ENCODE measurements around the gene PWP2.
"Not testable (repeated sequence)": the region's sequence is repeated elsewhere in the genome, so short reads cannot be mapped to it uniquely, and the experiment has no call there.

PWP2 gene

GRCh38 chr21:44138039-44138438 is 30.8 kb downstream of the PWP2 start:
- DNase-seq (ENCODE audit: low spot score): not testable (repeated sequence)

- DNase-seq (ENCODE audit: low spot score): not testable (repeated sequence)
These were observed 32.8 kb downstream of the PWP2 start for GRCh38 chr21:44139787-44140551.

- DNase-seq (ENCODE audit: low spot score): not testable (repeated sequence)
These were observed 33.3 kb downstream of the PWP2 start for GRCh38 chr21:44140552-44140932.

- DNase-seq (ENCODE audit: low spot score): not testable (repeated sequence)
These were observed 35.3 kb downstream of the PWP2 start for GRCh38 chr21:44142470-44142869.

GRCh38 chr21:44143380-44143779 is 36.2 kb downstream of the PWP2 start:
- not testable (repeated sequence) for DNase-seq (ENCODE audit: low spot score)

GRCh38 chr21:44143996-44144395 is 36.8 kb downstream of the PWP2 start:
- DNase-seq (ENCODE audit: low spot score): not testable (repeated sequence)

GRCh38 chr21:44144784-44145602 is 37.8 kb downstream of the PWP2 start:
- DNase-seq (ENCODE audit: low spot score): not testable (repeated sequence)

GRCh38 chr21:44145616-44146015 is 38.4 kb downstream of the PWP2 start:
- not testable (repeated sequence) for DNase-seq (ENCODE audit: low spot score)

- not testable (repeated sequence) for DNase-seq (ENCODE audit: low spot score)
These were observed 39.9 kb downstream of the PWP2 start for GRCh38 chr21:44147108-44147507.

GRCh38 chr21:44150255-44150654 is 43.1 kb downstream of the PWP2 start:
- DNase-seq (ENCODE audit: low spot score): not testable (repeated sequence)

- DNase-seq (ENCODE audit: low spot score): not testable (repeated sequence)
These were observed 46.2 kb downstream of the PWP2 start for GRCh38 chr21:44153214-44153888.

GRCh38 chr21:44153889-44154228 is 46.7 kb downstream of the PWP2 start:
- DNase-seq (ENCODE audit: low spot score): not testable (repeated sequence)

- not testable (repeated sequence) for DNase-seq (ENCODE audit: low spot score)
These were observed 47.6 kb downstream of the PWP2 start for GRCh38 chr21:44154816-44155230.

GRCh38 chr21:44155231-44155993 is 48.2 kb downstream of the PWP2 start:
- not testable (repeated sequence) for DNase-seq (ENCODE audit: low spot score)

- DNase-seq (ENCODE audit: low spot score): not testable (repeated sequence)
These were observed 48.8 kb downstream of the PWP2 start for GRCh38 chr21:44155994-44156380.

GRCh38 chr21:44157439-44158081 is 50.4 kb downstream of the PWP2 start:
- not testable (repeated sequence) for DNase-seq (ENCODE audit: low spot score)

- not testable (repeated sequence) for DNase-seq (ENCODE audit: low spot score)
These were observed 50.9 kb downstream of the PWP2 start for GRCh38 chr21:44158082-44158468.

- DNase-seq (ENCODE audit: low spot score): not testable (repeated sequence)
These were observed 52.4 kb downstream of the PWP2 start for GRCh38 chr21:44159349-44160297.

GRCh38 chr21:44160298-44160672 is 53.1 kb downstream of the PWP2 start:
- DNase-seq (ENCODE audit: low spot score): not testable (repeated sequence)

GRCh38 chr21:44160821-44161220 is 53.6 kb downstream of the PWP2 start:
- DNase-seq (ENCODE audit: low spot score): not testable (repeated sequence)
